HUES48 (cell line): ENCODE measurements around the gene PTPRD.
A peak's percentile ranks its signal among the peaks of the same experiment; 100 is the strongest.
"Not testable (repeated sequence)": the region's sequence is repeated elsewhere in the genome, so short reads cannot be mapped to it uniquely, and the experiment has no call there.

ENCODE experiments used
- H3K27ac ChIP-seq: one replicate; pipeline ENCODE4 v1.7.0; 2013; ENCODE audit warnings: low read depth, low read length, inconsistent platforms
- H3K27me3 ChIP-seq: 2 replicates; pipeline ENCODE4 v1.6.1; 2013; ENCODE audit warnings: mild to moderate bottlenecking, low read length; ENCODE audit not compliant: control insufficient read depth, insufficient read depth
- H3K36me3 ChIP-seq: 2 replicates; pipeline ENCODE4 v1.6.1; 2013; ENCODE audit warnings: low read length; ENCODE audit not compliant: control insufficient read depth, insufficient read depth
- H3K4me1 ChIP-seq: 2 replicates; pipeline ENCODE4 v1.6.1; 2013; ENCODE audit warnings: mild to moderate bottlenecking, low read length; ENCODE audit not compliant: control insufficient read depth, insufficient read depth
- H3K4me3 ChIP-seq: 2 replicates; pipeline ENCODE4 v1.5.1; 2013; ENCODE audit warnings: mild to moderate bottlenecking, low read depth, low read length
- H3K9ac ChIP-seq: 2 replicates; pipeline ENCODE4 v1.6.1; 2013; ENCODE audit warnings: mild to moderate bottlenecking, low read depth, low read length, moderate library complexity
- H3K9me3 ChIP-seq: 2 replicates; pipeline ENCODE4 v1.6.1; 2013; ENCODE audit warnings: low read length; ENCODE audit not compliant: control insufficient read depth, insufficient read depth

PTPRD gene

GRCh38 chr9:10488937-10489336, 123.9 kb downstream of the PTPRD start:
- Histone ChIP-seq H3K9ac (no peak overlapping the region), H3K4me1 (no peaks in the 10 kb centered on the region)

GRCh38 chr9:10479172-10479571, 133.6 kb downstream of the PTPRD start:
- Histone ChIP-seq H3K4me1 (no peaks in the 10 kb centered on the region), H3K27me3 (no peaks in the 10 kb centered on the region), H3K27ac (no peak overlapping the region), H3K9ac (no peak overlapping the region), H3K36me3 (no peaks in the 10 kb centered on the region), H3K4me3 (no peak overlapping the region), H3K9me3 (no peaks in the 10 kb centered on the region; the same call in 1 of the 2 replicates)

More at GRCh38 chr9:10488937-10489336, 123.9 kb downstream of the PTPRD start:
- Histone ChIP-seq H3K27ac (no peak overlapping the region), H3K9me3 (no peaks in the 10 kb centered on the region), H3K27me3 (no peaks in the 10 kb centered on the region), H3K4me3 (no peak overlapping the region), H3K36me3 (no peaks in the 10 kb centered on the region)

- H3K27me3 ChIP-seq, H3K4me3 ChIP-seq, H3K9ac ChIP-seq, H3K36me3 ChIP-seq, H3K27ac ChIP-seq, H3K9me3 ChIP-seq: not testable (repeated sequence)
- peaks cover 18% of the 10 kb centered on the region for H3K4me1 ChIP-seq
Measured at GRCh38 chr9:10449201-10449617, 163.6 kb downstream of the PTPRD start.

GRCh38 chr9:10447036-10447435, 165.8 kb downstream of the PTPRD start:
- peak overlapping the region; percentile 2 for H3K27ac ChIP-seq
- no peak overlapping the region for H3K4me3 ChIP-seq
- no peaks in the 10 kb centered on the region for H3K9me3 ChIP-seq
- no peaks in the 10 kb centered on the region for H3K36me3 ChIP-seq
- H3K27me3 ChIP-seq = no peaks in the 10 kb centered on the region
- H3K4me1 ChIP-seq = peaks cover 18% of the 10 kb centered on the region
- H3K9ac ChIP-seq = no peak overlapping the region

- Histone ChIP-seq H3K27me3 (no peaks in the 10 kb centered on the region), H3K4me1 (peaks cover 31% of the 10 kb centered on the region), H3K9ac (no peak overlapping the region), H3K4me3 (no peak overlapping the region), H3K27ac (no peak overlapping the region), H3K9me3 (no peaks in the 10 kb centered on the region), H3K36me3 (no peaks in the 10 kb centered on the region)
Measured at GRCh38 chr9:10443868-10444204, 169.0 kb downstream of the PTPRD start.

- no peaks in the 10 kb centered on the region for H3K36me3 ChIP-seq
- H3K4me3 ChIP-seq = no peak overlapping the region
- peaks cover 31% of the 10 kb centered on the region for H3K4me1 ChIP-seq
- no peak overlapping the region for H3K9ac ChIP-seq
- H3K9me3 ChIP-seq = no peaks in the 10 kb centered on the region
- H3K27ac ChIP-seq = no peak overlapping the region
- H3K27me3 ChIP-seq = no peaks in the 10 kb centered on the region
Measured at GRCh38 chr9:10443181-10443867, 169.5 kb downstream of the PTPRD start.

- Histone ChIP-seq H3K4me1 (peaks cover 27% of the 10 kb centered on the region), H3K27ac (no peak overlapping the region), H3K4me3 (no peak overlapping the region), H3K27me3 (peaks cover 5% of the 10 kb centered on the region; the same call in 1 of the 2 replicates), H3K9me3 (no peaks in the 10 kb centered on the region), H3K36me3 (no peaks in the 10 kb centered on the region), H3K9ac (no peak overlapping the region)
Measured at GRCh38 chr9:10438955-10439354, 173.8 kb downstream of the PTPRD start.

GRCh38 chr9:10436756-10437155, 176.0 kb downstream of the PTPRD start:
- Histone ChIP-seq H3K9me3 (no peaks in the 10 kb centered on the region), H3K4me3 (no peak overlapping the region), H3K27me3 (peaks cover 5% of the 10 kb centered on the region; the same call in 1 of the 2 replicates), H3K4me1 (peaks cover 29% of the 10 kb centered on the region), H3K9ac (no peak overlapping the region), H3K27ac (no peak overlapping the region), H3K36me3 (no peaks in the 10 kb centered on the region)

- Histone ChIP-seq H3K4me1 (peaks cover 16% of the 10 kb centered on the region), H3K4me3 (no peak overlapping the region), H3K27me3 (peaks cover 5% of the 10 kb centered on the region; the same call in 1 of the 2 replicates), H3K9ac (no peak overlapping the region), H3K9me3 (no peaks in the 10 kb centered on the region), H3K36me3 (no peaks in the 10 kb centered on the region), H3K27ac (peak overlapping the region; percentile 2)
Measured at GRCh38 chr9:10434412-10434811, 178.4 kb downstream of the PTPRD start.

GRCh38 chr9:10411272-10411671, 201.5 kb downstream of the PTPRD start:
- Histone ChIP-seq H3K9me3 (no peaks in the 10 kb centered on the region), H3K27me3 (no peaks in the 10 kb centered on the region), H3K4me3 (no peak overlapping the region), H3K36me3 (no peaks in the 10 kb centered on the region), H3K4me1 (no peaks in the 10 kb centered on the region), H3K9ac (no peak overlapping the region), H3K27ac (no peak overlapping the region)

GRCh38 chr9:10403283-10403682, 209.5 kb downstream of the PTPRD start:
- no peak overlapping the region for H3K4me3 ChIP-seq
- H3K4me1 ChIP-seq = no peaks in the 10 kb centered on the region
- H3K27ac ChIP-seq = no peak overlapping the region
- H3K27me3 ChIP-seq = no peaks in the 10 kb centered on the region
- no peak overlapping the region for H3K9ac ChIP-seq
- H3K36me3 ChIP-seq = no peaks in the 10 kb centered on the region
- no peaks in the 10 kb centered on the region for H3K9me3 ChIP-seq
